Lung microvascular endothelial cell (primary cell): Measurements from ENCODE around the gene SLC35A1. TPM values are rescaled to one million over a fixed set of nuclear protein-coding genes. Genes with fewer than 3 reads are reported as not detected.

Source experiments
- DNase-seq, 2 donors: peaks; one replicate each; pipeline versions ENCODE4 v3.0.0 to v3.0.0-alpha.2; 2010; ENCODE audit warnings: low read depth in 2 of 2
- total RNA-seq: library from RNA; depleted of rRNA; stranded (reverse); fragments of >200 nt; gene quantifications from 2 replicates; pipeline ENCODE4 v1.2.1, GENCODE V29; 2014

SLC35A1 gene
- total RNA-seq, 1 donor from 2014 or later = 24.0 TPM

DNA sequence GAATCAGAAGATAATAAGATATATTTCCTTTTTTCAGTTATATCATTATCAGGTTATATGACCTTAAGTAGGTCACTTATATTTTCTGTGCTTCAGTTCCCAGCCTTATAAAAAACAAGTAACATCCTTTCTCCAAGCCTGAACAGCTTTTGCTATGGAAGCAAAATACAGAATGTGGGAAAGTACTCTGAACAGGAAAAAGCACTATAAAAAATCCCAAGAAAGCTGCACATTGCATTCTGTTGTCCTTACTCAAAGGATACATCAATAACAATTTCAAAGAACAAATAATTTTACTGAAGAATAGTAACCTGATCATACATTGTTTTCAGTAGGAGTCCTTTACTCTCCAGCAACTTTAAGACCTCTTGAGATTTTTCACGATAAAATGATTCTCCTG is 56.4 kb downstream of the SLC35A1 start:
- peak; percentile 9 to 14 for DNase-seq

DNA sequence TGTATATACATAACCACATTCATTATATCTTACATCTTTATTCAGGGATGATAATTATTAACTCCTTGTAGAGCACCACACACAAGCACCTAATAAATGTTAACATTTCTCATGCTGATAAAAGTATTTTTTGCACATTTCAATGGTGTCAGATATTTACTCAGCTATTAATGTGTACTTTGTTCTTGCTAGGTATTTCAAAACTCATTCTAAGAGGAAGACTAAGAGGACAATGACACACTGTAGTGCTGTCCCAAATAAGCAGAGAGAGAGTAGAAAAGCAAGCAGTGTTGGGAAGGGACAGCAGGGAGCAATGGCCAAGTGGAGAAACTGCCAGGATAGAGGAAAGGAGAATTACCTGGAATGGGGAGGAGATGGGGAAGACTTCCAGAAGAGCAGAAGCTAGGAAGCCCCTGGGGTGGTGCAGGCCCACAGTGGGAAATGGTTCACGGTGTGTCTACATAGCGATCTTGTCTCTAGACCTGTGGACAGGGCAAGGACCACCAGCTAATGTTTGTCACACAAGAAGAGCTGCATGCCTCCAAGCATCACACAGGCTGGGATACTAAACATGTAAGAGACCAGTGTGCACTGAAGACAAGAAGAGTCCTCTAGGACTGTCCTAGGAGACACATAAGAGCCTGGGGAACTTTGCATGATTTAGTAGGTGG is 61.7 kb downstream of the SLC35A1 start:
- no peak for DNase-seq

DNA sequence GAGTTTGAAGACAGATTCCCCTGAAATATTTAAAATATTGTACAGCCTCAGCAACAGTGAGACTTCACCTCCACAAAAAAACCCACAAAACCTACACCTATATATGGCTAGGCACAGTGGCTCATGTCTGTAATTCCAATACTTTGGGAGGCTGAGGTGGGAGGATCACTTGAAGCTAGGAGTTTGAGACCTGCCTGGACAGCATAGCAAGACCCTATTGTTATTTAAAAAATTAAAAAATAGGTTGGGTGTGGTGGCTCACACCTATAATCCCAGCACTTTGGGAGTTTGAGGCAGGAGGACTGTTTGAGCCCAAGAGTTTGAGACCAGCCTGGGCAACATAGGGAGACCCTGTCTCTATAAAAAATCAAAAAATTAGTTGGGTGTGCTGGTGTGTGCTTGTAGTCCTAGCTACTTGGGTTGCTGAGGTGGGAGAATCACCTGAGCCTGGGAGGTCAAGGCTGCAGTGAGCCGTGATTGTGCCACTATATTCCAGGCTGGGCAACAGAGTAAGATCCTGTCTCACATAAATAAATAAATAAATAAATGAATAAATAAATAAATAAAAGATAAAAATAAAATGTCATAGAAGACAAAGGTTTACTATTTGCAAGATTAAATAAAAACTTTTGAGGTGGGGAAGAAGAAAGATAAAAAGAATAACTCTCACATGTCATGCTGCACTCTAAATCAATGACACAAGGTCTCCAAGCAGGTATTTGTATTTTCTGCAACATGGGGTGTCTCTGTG is 65.9 kb downstream of the SLC35A1 start:
- no peak for DNase-seq

DNA sequence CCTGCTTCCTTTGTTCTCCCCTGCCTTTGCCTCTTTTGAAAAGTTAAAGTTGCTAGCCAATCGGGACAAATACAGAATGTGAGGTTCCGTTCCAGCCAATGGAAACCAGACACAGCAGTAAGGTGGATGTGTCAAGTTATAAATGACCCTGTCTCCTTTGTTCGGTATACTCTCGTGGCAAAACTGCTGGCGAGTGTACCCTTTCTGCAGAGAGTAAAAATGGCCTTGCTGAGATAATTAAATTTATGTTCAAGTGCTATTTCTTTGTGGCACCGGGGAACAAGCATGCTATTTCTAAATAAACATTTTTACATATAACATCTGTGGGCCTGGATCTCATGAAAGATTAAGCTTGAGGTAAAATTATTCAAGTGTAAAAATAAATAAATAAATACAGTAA is 66.8 kb downstream of the SLC35A1 start:
- DNase-seq = no peak

DNA sequence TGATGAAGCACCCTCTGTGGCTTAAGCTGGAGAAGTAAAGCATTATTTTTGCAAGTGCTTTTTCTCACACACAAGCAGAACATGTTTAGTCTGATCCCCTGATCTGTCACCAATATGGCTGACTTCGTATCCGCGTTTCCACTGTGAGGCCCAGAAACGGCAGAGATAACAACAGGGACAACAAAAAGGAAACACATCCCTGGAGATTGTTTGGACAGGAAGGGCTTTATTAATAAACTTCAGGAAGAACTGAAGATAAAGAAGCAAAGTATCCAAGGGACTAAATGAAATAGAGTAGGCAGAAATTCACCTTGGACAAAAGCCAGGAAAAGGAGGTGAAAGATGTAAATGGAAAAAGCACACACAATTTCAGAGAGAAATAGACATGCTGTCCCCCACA is 67.8 kb downstream of the SLC35A1 start:
- peak; percentile 80 to 98 for DNase-seq

GRCh38 chr6:87541041-87541440 is 68.3 kb downstream of the SLC35A1 start:
- DNase-seq = no peak

- peak in 1 of 2 donors; percentile 17 for DNase-seq
These were observed 69.0 kb downstream of the SLC35A1 start for GRCh38 chr6:87541744-87542143.

- no peak for DNase-seq
These were observed 71.1 kb downstream of the SLC35A1 start for GRCh38 chr6:87543696-87544473.

- no peak for DNase-seq
These were observed 71.6 kb downstream of the SLC35A1 start for GRCh38 chr6:87544474-87544735.

- no peak for DNase-seq
These were observed 79.0 kb downstream of the SLC35A1 start for GRCh38 chr6:87551799-87552198.

GRCh38 chr6:87553159-87553765 is 80.5 kb downstream of the SLC35A1 start:
- DNase-seq = no peak

DNA sequence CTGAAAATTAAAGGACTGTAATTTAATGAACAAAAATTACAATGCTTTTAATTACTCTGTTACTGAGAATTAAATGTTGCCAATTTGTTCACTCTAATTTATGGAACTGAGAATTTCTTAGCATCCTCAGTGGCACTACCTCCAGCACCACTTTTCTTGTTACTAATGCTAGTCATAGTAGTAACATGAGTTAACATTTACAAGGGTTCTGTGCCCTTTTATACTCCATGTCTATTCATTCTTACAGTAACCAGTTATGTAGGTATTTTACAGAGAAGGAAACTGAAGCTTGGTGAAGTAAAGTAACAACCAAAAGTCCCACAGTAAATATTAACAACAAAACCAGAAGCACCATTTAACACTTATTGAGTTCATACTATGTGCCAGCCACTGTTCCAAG is 82.7 kb downstream of the SLC35A1 start:
- DNase-seq = no peak

DNA sequence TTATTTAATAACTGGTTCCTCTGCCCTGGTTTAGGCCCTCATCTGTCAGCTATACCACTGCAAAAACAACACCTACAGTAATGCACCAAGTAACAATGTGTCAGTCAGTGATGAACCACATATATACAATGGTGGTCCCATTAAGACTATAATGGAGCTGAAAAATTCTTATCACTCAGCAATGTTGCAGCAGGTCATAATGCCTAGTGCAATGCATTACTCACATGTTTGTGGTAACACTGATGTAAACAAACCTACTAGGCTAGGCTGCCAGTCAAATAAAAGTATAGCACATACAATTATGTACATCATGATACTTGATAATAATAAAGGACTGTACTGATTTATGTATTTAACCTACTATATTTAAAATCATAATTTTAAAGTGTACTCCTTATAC is 85.7 kb downstream of the SLC35A1 start:
- DNase-seq = no peak

- no peak for DNase-seq
These were observed 88.2 kb downstream of the SLC35A1 start for GRCh38 chr6:87561017-87561416.

Other genes with a start within 250 kb of the SLC35A1 start
- 2.0 and 2.4 TPM in 2 replicates for gene SMIM8, start 150.4 kb upstream of the SLC35A1 start, total RNA-seq
- not detected in 2 replicates for gene GJB7, start 143.7 kb upstream of the SLC35A1 start, total RNA-seq
- gene C6orf163, start 128.2 kb upstream of the SLC35A1 start, total RNA-seq = 0.44 and 0.79 TPM in 2 replicates
- gene CFAP206, start 65.0 kb upstream of the SLC35A1 start, total RNA-seq = under 0.01 and 0.22 TPM in 2 replicates
- 26.4 and 28.4 TPM in 2 replicates for gene RARS2, start 117.0 kb downstream of the SLC35A1 start, total RNA-seq
- gene ORC3, start 117.2 kb downstream of the SLC35A1 start, total RNA-seq = 7.9 and 10.0 TPM in 2 replicates
- 9.8 and 15.7 TPM in 2 replicates for gene AKIRIN2, start 229.3 kb downstream of the SLC35A1 start, total RNA-seq